HG03025 (cell line): Measurements from ENCODE around the gene TSLP.

Experiments
- ATAC-seq: cut with Tn5 transposase; IDR thresholded peaks from one replicate; pipeline ENCODE4 v1.9.1; 2021; ENCODE audit warnings: mild to moderate bottlenecking, moderate library complexity; ENCODE audit not compliant: unreplicated experiment, low FRiP score

Gene TSLP

DNA sequence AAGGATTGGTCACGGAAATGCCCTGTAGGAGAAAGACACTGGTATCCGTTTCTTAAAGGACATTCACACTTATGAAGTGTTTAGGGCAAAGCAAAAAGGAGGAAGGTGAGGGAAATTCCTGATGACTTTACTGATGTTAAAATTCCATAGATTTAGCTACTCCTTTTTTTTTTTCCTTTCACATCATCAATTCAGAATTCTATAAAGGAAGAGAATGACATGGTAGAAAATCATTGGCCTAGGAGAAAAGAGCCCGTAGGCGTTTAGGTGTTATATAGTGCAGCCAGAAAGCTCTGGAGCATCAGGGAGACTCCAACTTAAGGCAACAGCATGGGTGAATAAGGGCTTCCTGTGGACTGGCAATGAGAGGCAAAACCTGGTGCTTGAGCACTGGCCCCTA is at the start of gene TSLP:
TSLP (plus strand) TSS at position 301 of the 400 bp plus-strand sequence. CDS start 178 bp downstream, outside the sequence.
- no peak for ATAC-seq

DNA sequence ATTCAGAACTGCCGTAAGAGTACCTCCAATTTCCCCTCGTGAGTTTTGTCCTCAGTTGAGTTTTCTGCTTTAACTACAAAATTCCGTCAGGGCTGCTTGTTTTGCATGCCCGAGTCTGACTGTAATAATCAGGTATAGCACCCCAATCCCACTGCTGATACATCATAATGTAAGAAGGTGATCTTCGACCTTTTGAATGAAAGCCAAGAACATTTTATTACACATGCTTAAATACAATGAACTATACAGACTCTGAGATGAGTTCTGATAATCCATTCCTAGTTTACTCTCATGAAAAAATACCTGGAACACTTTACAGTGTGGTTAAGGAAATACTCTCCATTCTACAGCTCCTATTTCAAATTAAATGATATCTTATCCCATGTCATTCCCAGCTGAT is 49.2 kb upstream of the TSLP start:
- no peak for ATAC-seq

DNA sequence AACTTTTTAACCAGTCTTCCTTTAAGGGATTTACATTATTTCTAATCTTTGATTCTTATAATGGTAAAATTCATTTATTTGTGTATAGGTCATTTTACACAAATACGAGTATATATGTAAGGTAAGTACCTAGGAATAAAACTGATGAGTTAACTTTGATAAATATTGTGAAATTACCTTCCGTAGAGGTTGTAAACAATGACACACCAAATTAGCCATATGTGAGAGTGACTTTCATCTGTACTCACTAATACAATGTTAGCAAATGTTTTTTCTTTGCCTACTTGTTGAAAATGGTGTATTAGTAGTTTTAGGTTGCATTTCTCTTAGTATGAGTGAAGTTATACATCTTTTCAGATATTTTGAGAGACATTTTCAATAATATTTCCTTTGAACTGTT is 42.6 kb upstream of the TSLP start:
- no peak for ATAC-seq

DNA sequence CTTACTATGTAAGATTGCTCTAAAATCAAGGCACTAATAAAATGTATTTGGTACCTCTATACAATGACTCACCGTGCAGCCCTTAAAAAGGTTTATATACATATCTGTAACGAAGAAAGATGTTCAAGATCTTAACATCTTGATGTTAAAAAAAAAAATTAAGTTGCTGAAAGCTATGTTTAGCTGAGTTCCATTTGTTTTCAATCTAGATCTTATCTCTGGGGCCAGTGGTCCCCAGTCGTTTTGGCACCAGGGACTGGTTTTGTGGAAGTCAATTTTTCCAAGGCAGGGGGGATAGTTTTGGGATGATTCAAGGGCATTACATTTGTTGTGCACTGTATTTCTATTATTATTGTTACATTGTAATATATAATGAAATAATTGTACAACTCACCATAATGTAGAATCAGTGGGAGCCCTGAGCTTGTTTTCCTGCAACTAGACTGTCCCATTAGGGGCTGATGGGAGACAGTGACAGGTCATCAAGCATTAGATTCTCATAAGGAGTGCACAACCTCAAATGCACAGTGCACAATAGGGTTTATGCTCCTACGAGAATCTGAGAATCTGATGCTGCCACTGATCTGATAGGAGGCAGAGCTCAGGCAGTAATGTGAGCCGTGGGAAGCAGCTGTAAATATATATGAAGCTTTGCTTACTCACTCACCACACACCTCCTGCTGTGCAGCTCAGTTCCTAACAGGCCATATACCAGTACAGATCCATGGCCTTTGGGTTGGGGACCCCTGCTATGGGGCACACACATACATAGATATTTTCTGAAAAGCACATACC is 27.6 kb upstream of the TSLP start:
- ATAC-seq = no peak

- no peak for ATAC-seq
Observed at GRCh38 chr5:111058064-111058463, 13.4 kb upstream of the TSLP start.

- no peak for ATAC-seq
Observed at GRCh38 chr5:111060169-111060568, 11.3 kb upstream of the TSLP start.

DNA sequence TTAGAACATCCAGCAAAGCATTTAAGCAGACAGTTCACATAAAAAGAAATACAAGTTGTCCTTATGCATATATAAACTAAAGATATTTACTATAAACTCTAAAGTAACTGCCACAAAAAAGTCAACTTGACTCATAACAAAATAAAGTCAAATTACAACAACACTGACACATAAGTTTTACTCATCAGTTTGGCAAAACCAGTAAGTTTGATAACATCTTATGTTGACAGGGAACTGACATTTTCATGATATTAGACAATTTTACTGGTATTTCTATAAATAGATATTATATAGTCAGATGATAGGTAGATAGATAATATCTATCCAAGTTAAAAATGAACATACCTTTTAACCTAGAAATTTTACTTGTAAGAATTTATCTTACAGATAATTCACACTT is 9.9 kb upstream of the TSLP start:
- no peak for ATAC-seq

- ATAC-seq = no peak
Observed at GRCh38 chr5:111063709-111064322, 7.7 kb upstream of the TSLP start.

DNA sequence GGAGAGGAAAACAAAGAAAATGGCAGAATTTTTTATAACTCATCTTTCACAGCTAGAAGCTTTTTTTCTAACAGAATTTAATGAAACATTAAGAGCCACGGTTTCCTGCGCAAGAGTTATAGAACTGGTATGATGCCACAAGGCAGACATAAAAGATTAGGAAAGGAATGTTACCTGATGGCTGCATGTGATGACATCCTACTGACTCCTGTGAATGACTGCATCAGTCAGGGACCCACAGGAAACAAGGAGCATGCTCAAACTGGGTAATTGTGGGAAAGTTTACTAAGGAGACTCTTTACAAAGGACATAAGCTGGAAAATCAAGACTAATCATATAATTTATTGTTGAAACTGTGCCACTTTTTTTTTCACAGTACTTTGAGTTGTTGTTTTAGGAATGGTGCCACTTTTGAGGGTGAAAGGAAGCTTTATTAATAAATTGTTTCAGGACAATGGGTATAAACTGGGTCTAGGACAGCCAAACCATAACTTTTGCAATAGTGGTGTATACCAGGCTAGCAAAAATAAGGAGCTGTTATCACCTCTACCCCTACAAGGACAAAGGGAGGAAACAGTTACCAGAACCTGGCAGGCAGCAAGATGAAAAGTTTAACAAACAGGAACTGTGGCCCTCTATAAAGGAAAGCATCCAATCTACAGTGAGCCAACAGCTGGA is 5.1 kb upstream of the TSLP start:
- ATAC-seq = no peak

GRCh38 chr5:111068213-111068612 is 3.3 kb upstream of the TSLP start:
- ATAC-seq = no peak

- no peak for ATAC-seq
Observed at GRCh38 chr5:111069839-111070238, 1.7 kb upstream of the TSLP start.

DNA sequence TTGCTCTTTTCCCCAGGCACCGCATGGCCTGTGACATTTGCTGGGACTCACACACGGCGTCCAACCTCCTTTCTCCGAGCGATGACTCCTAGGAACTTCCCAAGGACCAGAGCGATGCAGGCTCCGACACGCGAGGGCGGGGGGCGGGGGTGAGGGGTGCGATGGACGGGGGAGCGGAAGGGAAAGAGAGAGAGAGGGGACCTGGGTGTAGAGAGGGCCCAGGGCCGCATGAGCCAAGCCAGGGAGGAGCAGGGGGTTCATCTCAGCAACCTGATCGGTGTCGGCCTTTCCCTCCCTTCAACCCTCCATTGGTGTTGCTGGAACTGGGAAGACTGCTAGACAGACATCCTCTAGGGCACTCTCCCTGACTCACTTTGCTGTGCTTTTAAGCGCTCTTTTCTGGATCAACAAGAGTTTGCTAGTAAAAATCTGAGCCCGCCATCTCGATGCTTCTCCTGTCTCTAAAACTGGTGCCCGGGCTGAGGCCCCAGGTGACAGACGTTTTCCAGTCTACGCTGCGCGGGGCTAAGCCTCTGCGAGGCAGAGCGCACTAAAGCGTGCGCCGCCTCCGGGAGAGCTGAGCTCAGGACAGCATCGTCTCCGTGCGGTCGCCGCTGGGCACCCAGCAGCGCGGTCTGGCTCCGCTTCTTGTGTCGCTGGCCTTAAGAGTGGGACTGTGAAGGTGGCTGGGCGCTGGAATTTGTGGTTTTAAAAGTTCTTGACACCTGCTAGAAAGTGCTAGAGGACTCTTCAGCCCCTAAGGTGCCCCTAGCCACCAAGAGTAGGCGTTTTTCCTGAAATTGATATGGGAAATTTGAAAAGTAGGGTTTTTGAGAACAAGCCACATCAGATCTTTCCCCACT is 1.0 kb upstream of the TSLP start:
- ATAC-seq = no peak

DNA sequence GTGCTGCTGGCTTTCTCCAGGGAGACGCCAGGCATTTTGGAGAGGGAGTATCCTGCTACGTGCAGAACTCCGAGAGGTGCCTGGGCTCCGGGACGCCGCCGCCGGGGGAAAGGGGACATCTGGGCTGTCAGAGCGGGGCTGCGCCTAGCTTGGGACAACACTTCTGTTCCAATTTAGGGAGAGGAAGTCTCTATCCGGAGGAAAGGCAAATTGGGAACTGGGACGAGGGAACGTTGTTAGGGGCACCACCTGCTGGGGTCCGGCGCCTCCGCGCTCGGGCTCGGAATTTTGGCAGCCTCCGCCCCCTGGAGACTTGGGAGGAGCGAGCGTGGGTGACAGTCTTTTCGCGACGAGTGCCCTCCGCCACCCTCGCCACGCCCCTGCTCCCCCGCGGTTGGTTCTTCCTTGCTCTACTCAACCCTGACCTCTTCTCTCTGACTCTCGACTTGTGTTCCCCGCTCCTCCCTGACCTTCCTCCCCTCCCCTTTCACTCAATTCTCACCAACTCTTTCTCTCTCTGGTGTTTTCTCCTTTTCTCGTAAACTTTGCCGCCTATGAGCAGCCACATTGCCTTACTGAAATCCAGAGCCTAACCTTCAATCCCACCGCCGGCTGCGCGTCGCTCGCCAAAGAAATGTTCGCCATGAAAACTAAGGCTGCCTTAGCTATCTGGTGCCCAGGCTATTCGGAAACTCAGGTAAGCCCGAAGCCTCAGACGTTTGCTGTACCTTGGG is 1.6 kb downstream of the TSLP start:
- peak; percentile 75 for ATAC-seq

DNA sequence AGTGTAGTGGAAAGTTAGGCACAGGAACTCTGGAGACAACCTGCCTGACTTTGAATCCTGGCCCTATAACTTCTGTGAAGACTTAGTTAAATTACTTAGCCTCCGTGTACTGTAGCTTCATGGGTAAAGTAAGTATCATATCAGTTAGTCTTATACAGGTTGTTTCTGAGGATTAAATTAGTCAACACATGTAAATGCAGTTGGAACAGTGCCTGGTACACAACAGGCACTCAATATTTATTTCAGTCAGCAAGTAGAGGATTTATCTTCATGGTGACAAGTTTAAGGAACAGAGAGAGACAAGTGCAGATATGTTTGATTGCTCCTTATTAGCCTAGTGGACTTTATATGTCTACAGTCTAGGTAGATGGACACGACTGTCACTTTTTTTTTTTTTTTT is 2.7 kb downstream of the TSLP start:
- no peak for ATAC-seq

GRCh38 chr5:111075520-111075919 is 4.0 kb downstream of the TSLP start:
- ATAC-seq = no peak

GRCh38 chr5:111076091-111076490 is 4.6 kb downstream of the TSLP start:
- ATAC-seq = no peak

DNA sequence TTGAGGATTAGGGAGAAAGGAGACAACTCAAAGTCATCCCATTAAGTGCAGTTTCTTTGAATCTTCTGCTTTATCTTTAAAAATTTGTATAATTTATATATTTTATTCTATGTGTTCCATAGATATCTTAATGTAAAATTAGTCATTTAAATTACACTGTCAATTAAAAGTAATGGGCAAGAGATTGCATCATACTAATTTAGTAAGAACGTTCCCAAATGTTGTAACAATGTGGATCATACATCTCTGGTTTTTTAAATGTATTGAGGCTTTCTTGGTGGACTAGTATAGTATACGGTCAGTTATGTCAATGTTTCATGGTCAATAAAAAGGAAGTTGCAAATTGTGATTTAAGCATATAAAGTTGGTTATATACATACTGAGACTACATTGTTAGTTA is 6.2 kb downstream of the TSLP start:
- no peak for ATAC-seq

DNA sequence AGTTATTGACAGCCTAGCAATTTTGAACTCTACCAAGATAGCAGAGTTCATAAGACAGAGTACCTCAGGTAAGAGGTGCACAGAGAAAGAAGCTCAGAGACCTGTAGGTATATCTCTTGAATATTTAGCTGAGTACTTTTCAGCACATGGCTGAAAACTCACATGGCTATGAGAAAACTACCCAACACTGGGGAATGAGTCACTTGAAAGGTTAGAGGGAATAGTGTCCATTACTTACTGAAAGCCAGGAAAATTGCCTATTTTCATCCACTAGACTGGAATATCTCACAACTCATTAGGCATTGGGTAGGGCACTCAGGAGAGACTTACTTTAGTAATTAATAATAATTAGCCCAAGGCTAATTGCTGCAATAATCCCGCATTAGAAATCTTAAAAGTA is 8.3 kb downstream of the TSLP start:
- no peak for ATAC-seq

GRCh38 chr5:111083323-111083722 is 11.8 kb downstream of the TSLP start:
- no peak for ATAC-seq
